Measurements from ENCODE around the gene NXN. TPM values are rescaled to one million over a fixed set of nuclear protein-coding genes. Genes with fewer than 3 reads are reported as not detected.
"Not testable (repeated sequence)": the region's sequence is repeated elsewhere in the genome, so short reads cannot be mapped to it uniquely, and the experiment has no call there.

The NXN gene
- total RNA-seq, 1 experiment from 2014 or later: 45.9 TPM

GRCh38 chr17:830950-831349 is 148.6 kb downstream of the NXN start:
- no peak for DNase-seq (ENCODE audit: low read depth)

DNA sequence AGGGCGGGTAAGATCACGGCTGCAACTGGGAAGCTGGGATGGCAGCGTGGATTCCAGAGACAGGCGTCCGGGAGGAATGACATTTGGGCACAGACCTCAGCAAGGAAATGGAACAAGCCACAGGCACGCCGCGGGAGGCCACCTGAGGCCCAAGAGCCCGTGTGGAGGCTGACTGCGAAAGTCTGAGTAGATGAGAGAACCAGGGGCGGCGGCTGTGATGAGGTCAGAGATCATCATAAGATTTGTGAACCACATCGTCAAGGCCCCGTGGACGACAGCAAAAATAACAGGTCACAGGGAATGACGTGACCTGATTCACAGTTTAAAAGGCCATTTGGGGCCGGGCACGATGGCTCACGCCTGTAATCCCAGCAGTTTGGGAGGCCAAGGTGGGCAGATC is 149.2 kb downstream of the NXN start:
- no peak for DNase-seq (ENCODE audit: low read depth)

- DNase-seq (ENCODE audit: low read depth): not testable (repeated sequence)
Observed at GRCh38 chr17:829614-830013, 150.0 kb downstream of the NXN start.

DNA sequence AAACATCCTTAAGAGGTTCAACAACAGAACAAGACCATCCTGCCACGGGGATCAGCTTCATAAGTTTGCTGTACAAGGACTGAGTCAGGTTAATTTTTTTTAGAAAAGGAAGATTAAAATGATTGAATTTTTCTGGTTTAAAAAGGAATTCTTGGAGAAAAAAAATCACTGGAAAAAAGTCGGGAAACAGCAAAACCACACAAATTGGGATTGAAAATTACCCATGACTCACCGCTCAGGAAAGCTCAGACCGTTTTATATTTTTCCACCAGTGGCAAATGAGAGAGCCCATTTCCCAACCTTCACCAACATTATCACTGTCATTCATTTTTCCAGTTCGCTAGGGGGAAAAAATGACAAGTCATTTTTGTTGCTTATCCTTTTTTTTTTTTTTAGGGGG is 150.8 kb downstream of the NXN start:
- no peak for DNase-seq (ENCODE audit: low read depth)

DNA sequence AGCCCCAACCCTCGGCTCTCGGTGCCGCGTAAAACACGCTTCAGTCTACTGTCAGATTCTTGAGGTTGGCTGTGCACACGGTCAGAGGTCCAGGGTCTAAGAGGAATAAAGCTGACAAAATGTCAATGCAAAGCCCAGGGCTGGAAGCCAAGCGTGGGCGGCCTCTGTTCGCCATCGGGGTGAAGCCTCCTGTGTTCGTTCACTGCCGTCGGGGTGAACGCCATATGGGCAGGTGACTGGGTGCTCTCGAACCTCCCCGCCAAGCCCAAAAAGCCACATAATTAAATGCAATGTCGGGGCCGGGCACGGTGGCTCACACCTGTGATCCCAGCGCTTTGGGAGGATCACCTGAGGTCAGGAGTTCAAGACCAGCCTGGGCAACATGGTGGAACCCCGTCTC is 152.8 kb downstream of the NXN start:
- no peak for DNase-seq (ENCODE audit: low read depth)

- no peak for DNase-seq (ENCODE audit: low read depth)
Observed at GRCh38 chr17:825216-825615, 154.4 kb downstream of the NXN start.

- no peak for DNase-seq (ENCODE audit: low read depth)
Observed at GRCh38 chr17:824378-824777, 155.2 kb downstream of the NXN start.

DNA sequence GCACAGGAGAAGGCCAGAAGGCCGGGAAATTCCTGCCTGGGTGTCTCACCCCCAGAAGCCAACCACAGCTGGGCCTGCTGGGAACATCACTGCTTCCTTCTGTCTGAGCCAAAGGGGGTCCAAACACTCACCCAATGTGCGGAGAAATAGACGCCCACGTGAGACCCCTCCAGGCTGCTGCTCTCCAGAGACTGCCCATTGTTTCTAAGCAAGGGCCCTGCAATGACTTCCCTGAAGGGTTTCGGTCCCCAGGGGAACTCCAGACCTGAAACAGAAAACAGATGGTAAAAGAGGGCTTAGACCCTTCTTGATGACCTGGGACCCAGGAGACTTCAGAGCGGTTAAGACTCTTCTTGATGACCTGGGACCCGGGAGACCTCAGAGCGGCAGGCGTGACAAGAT is 156.1 kb downstream of the NXN start:
- DNase-seq (ENCODE audit: low read depth): no peak

DNA sequence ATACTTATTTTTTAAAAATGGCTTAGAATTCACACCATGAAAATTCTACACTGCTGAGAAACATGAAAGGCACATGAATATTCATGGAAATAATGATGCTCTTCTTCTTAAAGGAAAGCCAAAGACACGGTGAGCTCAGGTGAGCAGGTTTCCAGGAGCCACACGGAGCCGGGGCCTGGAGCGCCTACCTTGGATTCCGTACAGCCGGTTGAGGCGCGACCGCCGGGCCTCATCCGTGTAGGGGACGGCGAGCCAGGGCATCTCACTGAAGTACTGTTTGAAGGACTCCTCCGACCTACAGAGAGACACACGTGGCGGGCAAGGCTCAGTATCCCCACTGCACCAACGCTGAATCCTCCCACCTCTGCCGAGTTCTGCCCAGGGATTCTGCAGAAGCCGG is 160.3 kb downstream of the NXN start:
- no peak for DNase-seq (ENCODE audit: low read depth)

DNA sequence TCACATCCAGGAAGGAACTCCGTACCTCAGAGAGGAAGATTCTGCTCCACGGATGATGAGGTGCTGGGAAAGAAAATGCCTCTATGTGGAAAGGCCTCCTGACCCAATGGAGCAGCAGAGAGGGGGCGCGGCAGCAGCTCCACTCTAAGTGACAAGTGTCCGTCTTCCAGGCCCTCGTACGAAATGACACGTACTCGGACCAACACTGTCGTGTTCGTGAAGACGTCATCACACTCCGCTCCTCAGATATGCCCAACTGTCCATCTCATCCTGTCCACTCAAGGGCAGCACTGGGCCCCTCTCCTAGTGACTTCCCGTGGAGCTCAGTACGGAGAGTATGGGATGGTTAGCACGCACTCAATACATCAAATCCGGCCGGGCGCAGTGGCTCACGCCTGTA is 165.2 kb downstream of the NXN start:
- no peak for DNase-seq (ENCODE audit: low read depth)

DNA sequence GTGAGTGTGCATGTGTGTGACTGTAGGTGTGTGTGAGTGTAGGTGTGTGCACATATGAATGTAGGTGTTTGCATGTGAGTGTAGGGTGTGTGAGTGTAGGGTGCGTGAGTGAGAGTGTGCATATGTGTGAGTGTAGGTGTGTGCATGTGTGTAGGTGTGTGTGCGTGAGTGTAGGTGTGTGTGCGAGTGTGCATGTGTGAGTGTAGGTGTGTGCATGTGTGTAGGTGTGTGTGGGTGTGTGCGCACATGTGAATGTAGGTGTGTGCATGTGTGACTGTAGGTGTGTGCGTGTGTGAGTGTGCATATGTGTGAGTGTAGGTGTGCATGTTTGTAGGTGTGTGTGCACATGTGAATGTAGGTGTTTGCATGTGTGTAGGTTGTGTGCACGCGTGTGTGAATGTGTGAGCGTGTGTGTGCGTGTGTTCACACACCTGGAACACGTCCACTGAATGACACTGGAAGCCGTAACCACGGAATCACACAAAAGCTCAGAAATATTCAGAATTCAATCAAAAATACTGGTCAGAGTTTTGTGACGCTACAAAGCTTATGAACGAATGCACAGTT is 166.9 kb downstream of the NXN start:
- DNase-seq (ENCODE audit: low read depth): no peak

GRCh38 chr17:811051-811784 is 168.4 kb downstream of the NXN start:
- DNase-seq (ENCODE audit: low read depth): no peak

DNA sequence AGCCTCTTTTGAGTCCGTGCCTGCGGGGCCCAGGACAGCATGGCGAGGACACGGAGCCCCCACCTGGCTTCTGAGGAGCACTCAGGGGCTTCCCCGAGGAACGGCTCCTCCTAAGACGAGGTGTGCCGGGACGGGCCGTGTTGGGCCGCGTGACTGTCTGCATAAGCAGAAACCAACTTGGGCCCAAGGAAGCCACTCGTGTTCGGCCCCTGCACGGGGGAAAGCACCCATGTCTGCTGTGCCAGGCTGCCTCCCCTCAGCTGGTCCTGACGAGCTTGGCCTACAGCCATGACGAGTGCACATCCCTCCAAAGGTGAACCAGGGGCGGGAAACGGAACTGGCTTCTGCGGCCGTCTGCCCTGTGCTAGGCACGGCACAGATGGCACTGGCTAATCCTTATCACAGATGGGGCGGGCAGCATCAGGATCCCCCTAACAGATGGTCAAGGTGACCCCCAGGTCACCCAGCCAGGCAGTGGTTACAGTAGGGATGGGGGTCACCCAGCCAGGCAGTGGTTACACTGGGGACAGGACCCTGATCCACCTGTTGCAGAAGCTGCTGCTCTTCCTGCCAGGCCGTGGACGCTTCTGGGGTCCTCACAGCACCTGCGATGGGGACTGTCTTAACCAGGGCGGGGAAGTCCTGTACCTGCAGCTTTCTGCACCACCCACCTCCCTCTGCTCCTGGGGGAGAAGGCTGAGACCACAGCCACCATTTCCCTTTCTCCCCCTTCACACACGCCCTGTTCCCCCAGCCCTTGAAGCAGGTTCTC is 171.9 kb downstream of the NXN start:
- no peak for DNase-seq (ENCODE audit: low read depth)

GRCh38 chr17:806781-807522 is 172.6 kb downstream of the NXN start:
- no peak for DNase-seq (ENCODE audit: low read depth)

DNA sequence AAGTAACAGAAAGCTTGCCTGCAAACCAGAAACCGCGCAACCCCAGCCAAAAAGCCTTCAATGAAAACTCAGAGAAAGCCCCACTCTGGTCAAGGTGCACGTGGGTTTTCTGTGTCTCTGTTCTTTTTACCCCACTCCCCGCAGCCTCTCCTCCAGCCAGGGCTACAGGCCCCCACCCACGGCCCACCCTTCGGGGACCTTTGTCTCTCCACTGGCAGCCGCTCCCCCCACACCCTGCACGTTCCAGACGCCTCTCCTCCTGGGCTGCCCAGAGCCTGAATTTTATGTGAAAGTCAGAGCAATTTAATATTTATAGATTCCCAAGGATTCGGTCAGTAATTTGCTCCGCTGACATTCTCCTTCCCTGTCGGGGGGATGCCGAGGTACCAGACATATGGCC is 173.2 kb downstream of the NXN start:
- DNase-seq (ENCODE audit: low read depth): no peak

GRCh38 chr17:805886-806285 is 173.7 kb downstream of the NXN start:
- not testable (repeated sequence) for DNase-seq (ENCODE audit: low read depth)

DNA sequence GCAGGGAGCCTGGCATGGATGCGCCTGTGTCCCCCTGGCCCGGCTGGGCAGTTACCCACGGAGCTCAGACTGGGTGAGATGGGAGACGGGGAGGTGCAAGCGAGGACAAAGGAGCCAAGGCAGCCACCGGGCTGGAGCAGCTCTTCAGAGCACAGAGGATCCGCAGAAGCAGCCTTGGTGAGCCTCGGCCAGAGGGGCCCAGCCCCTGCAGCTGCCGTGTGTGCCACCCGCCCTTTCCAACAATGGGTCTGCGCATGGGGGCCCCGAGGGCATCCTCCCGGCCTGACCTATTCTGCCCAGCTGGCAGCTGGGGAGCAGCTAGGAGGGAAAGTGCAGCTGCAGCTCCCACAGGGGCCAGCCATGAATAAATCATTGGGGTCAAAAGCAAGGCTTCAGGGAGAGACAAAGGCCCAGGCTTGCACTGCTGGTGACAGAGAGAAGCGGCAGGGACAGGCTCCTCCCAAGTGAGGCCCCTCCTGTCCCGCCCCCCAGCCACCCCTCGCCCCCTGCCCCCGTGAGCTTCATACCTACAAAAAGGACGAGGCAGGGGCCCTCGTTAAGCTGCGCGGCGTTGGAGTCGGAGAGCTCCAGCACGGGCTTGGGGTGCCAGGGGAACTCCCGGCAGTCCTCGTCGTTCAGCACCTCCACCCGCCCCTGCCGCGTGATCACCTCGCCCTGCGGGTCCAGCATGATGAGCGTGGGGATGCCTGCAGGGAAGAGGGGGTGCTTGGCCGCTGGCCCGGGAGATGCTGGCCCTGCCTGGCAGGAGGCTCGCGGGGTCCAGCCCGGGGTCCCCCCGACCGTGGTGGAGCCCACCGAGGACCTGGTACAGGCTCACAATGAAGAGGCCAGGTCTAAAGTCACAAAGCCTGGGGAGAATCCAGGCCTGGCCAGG is 174.8 kb downstream of the NXN start:
- DNase-seq (ENCODE audit: low read depth): no peak

GRCh38 chr17:802901-803881 is 176.4 kb downstream of the NXN start:
- no peak for DNase-seq (ENCODE audit: low read depth)

DNA sequence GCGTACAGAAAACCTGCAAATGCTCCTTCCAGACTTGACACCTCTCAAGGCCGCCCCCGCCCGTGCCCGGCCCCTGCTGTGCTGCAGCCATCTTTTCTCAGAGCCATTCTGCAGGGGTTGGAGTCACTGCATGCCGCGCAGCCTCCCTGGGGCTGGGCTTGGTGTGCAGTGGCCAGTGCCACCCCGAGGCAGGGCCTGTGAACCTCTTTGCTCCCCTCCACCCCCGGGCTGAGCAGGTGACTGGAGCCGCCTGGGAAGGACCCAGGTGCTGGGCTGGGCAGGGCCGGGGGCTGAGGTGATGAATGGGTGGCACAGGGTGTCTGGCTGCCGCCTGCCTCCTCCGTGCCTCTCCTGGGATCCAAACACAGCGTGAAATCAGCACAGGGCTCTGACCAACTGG is 177.1 kb downstream of the NXN start:
- DNase-seq (ENCODE audit: low read depth): no peak

GRCh38 chr17:801660-802059 is 177.9 kb downstream of the NXN start:
- DNase-seq (ENCODE audit: low read depth): no peak

Measured in Daoy (cell line).